ENCODE results near the gene SEMA4B.
"Not testable (repeated sequence)": the region's sequence is repeated elsewhere in the genome, so short reads cannot be mapped to it uniquely, and the experiment has no call there.

Gene SEMA4B

GRCh38 chr15:90201130-90201943, at the start of gene SEMA4B:
SEMA4B (plus strand) TSS chr15:90201330; CDS start chr15:90201579, 249 bp downstream.
- peak in 2 of 3 experiments; percentile 50 to 52 for DNase-seq (ENCODE audit: low read depth in 2 of 3, low spot score in 2 of 3)

DNA sequence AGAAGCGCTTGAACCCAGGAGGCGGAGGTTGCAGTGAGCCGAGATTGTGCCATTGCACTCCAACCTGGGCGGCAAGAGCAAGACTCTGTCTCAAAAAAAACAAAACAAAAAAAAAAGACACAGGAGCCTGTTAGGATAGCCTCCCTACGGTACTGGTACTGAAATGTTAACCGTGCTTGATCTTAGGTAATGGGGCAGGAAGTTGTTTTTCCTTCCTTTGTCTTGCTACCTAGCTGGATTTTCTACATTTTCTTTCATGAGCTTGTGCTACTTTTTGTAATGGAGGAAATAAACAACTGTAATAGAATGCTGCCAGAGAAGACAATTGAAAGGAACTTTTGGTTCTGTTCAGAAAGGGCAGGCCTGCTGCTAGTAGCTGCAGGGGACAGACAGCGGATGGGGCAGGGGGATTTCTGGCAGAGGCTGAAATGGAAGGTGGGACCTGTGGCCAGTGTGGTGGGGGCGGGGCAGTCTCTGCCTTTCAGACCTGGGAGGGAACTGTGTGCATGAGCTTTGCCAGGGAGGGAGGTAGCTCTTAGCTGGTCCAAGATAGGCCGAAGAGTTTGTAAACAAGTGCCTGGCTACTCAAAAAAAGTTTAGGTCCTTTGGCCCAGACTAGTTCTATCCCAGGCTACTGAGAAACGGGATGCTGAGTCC, 49.0 kb upstream of the SEMA4B start:
- DNase-seq (ENCODE audit: low read depth in 2 of 3, low spot score in 2 of 3): no peak

GRCh38 chr15:90153658-90154057, 47.5 kb upstream of the SEMA4B start:
- DNase-seq (ENCODE audit: low read depth in 2 of 3, low spot score in 2 of 3): no peak

DNA sequence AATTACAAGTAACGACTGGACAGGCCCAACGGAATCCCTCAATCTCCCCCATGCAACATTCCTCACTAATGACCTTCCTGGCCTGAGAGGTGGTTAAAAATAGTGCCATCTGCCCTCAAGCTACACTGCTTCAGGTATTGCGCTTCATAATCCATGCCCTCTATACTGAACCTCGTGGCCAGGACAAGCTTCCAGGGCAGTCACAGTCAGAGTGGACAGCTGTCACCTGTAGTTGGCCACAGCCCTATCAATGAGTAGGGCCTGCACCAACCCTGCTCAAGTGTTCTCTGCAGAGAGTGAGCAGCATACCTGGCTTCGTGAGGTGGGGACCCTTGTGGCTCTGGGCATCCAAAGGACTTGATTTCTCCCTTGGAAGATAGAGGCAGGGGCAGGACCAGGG, 46.9 kb upstream of the SEMA4B start:
- no peak for DNase-seq (ENCODE audit: low read depth in 2 of 3, low spot score in 2 of 3)

DNA sequence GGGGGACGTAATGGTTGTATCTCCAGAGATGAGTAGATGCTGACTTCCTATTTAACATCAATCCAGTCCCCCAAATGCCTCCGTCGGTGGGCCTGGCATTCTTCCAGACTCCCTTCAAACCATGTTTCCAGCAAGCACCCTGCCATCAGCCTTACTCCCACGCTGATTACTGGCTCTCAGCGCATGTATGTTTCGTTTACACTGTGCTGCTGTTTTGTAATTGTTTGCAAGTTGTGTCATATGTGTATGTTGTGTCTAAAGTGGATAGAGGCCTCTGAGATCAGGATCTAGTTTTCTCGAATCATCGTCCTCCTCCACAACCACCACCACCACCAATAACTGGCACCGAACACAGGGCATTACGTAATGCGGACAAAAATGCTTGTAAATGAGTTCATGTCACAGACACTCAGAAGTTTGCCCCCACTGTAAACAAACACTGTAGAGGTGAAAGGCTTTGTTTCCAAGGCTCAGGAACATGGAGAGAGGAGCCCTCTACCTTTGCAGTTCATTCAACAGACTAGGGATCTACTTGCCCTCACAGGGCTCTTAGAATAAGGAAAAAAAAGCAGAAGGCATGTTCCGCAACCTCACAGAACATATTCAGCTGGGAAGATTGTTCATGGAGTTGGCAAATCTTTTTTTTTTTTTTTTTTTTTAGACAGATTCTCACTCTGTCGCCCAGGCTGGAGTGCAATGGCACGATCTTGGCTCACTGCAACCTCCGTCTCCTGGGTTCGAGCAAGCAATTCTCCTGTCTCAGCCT, 46.1 kb upstream of the SEMA4B start:
- DNase-seq (ENCODE audit: low read depth in 2 of 3, low spot score in 2 of 3): no peak

- DNase-seq (ENCODE audit: low read depth in 2 of 3, low spot score in 2 of 3): no peak
Observed at GRCh38 chr15:90159213-90159612, 41.9 kb upstream of the SEMA4B start.

DNA sequence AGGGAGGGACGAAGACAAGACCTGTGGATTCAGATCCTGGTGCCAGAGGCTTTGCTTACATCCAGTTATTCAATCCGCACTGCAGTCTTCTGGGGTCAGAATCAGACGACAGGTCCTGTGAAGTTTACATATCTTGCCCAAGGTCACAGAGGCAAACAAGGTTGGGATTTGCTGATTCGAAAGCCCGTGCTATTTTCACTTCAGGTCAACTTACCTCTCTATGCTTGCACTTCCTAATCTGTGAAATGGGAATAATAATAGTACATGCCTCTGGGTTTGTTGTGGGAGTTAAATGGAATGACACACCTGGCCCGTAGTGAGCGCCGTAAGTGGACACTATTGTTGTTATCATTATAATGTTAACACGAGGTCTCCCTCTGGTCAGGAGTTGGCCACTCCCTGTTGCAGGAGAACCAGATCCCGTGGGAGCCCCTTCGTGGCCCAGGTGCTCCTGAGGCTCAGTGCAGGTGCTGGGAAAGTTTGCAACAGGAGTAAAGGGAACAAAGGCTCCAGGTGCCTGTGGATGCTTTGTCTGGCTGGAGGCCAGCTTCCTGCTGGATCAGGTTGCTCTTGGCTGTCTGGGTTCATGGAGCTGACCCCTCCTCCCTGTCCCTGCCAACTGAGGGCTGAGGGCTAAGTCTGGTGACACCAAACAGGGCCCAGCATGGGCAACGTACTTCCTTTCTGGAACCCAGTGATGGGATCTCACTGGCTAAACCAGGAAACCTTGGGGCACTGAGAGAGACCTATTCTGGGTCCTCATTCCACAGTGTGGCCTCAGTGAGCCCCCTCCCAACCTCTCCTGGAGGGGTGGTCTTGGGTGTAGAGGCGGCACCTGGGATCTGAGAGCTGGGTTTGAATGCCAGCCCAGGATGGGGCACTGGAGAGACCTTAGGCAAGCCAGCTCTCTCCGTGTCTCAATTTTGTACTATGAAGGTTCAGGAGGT, 40.1 kb upstream of the SEMA4B start:
- DNase-seq (ENCODE audit: low read depth in 2 of 3, low spot score in 2 of 3): no peak

DNA sequence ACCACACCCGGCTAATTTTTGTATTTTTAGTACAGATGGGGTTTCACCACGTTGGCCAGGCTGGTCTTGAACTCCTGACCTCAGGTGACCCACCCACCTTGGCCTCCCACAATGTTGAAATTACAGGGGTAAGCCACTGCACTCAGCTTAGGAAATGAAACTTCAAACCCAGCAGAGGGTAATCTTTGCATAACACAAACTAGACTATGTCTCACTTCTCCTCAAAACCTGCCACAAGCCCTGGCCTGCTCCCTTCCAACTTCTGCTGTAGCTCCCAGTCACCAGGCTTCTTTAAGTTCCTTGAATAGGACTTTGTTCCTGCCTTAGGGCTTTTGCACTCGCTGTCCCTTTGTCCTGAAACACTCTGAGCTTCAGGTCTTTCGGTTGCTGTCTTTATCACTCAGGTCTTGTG, 39.2 kb upstream of the SEMA4B start:
- no peak for DNase-seq (ENCODE audit: low read depth in 2 of 3, low spot score in 2 of 3)

DNA sequence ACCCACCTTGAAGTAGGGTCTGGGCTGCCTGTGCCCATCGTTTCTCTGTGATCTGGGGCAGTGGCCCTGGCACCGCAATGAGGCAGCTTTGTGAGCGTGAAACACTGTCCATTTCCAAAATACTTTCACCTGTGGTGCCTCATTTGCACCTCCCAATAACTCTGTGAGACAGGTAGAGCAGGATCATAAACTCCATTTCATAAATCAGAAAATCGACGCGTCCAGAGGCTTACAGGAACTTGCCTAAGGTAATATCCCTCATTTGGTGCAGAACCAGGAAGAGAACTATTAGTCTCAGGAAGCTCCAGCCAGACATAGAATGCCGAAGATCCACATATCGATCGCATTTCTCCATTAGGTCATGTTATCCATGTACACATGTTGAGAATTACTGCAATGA, 38.2 kb upstream of the SEMA4B start:
- no peak for DNase-seq (ENCODE audit: low read depth in 2 of 3, low spot score in 2 of 3)

DNA sequence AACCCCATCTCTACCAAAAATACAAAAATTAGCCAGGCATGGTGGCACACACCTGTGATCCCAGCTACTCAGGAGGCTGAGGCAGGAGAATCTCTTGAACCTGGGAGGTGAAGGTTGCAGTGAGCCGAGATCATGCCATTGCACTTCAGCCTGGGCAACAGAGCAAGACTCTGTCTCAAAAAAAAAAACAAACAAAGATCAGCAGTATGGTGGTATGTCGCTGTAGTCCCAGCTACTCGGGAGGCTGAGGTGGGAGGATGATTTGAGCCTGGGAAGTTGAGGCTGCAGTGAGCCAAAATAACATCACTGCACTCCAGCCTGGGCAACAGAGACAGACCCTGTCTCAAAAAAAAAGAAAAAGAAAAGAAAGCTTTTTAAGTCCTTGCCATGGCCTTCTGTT, 36.9 kb upstream of the SEMA4B start:
- not testable (repeated sequence) for DNase-seq (ENCODE audit: low read depth in 2 of 3, low spot score in 2 of 3)

DNA sequence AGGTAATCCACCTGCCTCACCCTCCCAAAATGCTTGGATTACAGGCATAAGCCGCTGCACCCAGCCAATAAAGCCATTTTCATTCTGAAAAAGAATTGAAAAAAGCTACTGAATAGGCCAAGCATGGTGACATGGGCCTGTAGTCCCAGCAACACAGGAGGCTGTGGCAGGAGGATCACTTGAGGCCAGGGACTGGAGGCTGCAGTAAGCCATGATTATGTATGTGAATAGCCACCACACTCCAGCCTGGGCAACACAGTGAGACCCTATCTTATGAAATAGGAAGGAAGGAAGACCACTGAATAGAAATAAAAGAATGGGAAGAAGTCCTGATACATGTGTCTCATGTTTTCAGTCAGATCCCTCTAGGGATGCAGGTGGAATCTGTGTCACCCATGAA, 36.0 kb upstream of the SEMA4B start:
- DNase-seq (ENCODE audit: low read depth in 2 of 3, low spot score in 2 of 3): no peak

DNA sequence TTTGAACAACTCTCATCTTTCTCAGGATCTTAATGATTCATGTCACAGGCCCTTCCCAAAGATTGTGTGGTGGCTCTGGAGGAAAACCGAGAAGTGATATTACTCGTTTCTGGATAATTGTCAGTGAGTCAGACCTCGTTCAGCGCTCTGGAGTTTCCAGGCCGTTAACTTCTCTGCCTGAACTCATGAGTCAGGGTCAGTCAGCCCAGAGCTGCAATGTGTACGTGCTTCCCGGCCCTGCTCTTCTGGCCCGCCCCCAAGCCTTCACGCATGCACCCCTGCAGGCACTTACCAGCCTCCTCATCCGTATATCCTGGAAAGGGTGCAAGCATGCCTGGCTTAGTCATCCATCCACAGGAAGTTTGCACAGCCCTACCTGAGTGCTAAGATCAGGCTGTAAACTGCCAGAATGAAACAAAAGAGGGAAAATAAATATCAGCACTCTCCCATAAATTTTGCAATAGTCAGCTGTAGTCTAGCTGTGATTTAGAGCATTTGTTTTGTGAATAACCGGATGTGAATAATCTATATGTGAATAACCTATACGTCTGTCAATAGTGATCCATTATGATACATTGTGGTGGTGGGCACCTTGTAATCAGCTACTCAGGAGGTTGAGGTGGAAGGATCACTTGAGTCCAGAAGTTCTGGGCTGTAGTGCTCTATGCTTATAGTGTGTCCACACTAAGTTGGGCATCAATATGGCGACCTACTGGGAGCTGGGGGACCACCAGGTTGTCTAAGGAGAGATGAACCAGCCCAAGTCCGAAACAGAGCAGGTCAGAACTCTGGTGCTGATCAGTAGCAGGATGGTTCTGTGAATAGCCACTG, 35.3 kb upstream of the SEMA4B start:
- DNase-seq (ENCODE audit: low read depth in 2 of 3, low spot score in 2 of 3): peak in 2 of 3 experiments; percentile 27 to 28

- DNase-seq (ENCODE audit: low read depth in 2 of 3, low spot score in 2 of 3): no peak
Observed at GRCh38 chr15:90167121-90167520, 34.0 kb upstream of the SEMA4B start.

- DNase-seq (ENCODE audit: low read depth in 2 of 3, low spot score in 2 of 3): no peak
Observed at GRCh38 chr15:90171623-90172022, 29.5 kb upstream of the SEMA4B start.

DNA sequence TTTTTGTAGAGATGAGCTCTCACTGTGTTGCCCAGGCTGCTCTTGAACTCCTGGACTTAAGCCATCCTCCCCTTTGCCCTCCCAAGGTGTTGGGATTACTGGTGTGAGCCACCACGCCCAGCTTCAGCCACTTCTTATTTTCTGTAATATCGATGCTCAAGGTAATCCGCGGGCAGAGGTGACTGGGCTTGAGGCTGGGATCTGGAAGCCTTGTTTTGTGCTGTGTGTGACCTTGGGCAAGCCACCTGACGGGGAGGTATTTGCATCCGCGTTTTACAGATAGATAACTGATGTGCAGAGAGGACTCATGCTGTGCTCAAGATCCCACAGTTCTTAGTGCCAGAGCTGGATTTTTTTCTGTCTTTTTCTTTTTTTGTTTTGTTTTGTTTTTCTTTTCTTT, 27.8 kb upstream of the SEMA4B start:
- no peak for DNase-seq (ENCODE audit: low read depth in 2 of 3, low spot score in 2 of 3)

DNA sequence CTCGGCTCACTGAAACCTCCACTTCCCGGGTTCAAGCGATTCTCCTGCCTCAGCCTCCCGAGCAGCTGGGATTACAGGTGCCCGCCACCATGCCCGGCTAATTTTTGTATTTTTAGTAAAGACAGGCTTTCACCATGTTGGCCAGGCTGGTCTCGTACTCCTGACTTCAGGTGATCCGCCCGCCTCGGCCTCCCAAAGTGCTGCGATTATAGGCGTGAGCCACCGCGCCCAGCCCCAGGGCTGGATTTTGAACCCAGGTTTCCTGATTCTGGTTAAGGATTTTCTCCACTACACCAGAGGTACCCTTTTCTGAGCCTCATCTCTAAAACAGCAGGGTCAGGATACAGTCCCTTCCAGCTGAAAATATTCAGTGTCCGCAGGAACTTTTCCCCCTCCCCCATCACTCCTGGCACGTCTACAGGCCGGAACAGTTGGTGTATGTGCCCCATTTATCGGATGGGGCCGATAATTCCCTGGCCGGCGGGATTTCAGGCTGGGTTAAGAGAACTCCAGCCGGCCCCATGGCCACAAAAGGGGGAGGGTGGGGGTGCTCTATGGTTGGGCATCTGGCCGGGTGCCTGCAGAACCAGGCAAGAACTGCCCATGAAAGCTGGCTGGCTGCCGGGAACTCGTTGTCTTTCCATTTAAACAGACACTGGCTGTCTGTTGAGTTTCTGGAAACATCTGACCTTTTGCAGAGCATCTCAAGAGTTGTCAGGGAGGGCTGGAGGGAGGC, 26.8 kb upstream of the SEMA4B start:
- DNase-seq (ENCODE audit: low read depth in 2 of 3, low spot score in 2 of 3): no peak

DNA sequence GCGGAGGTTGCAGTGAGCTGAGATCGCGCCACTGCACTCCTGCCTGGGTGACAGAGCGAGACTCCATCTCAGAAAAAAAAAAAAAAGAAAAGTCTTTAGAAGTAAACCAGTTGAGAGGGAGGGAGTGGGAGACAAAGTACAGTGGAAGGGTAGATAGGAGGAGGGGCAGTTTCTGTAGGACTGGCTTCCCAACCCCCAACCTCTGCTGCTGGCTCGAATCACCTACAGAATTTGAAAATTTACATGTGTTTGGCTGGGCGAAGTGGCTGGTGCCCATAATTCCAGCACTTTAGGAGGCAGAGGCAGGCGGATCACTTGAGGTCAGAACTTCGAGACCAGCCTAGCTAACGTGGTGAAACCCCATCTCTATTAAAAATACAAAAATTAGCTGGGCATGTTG, 24.1 kb upstream of the SEMA4B start:
- no peak for DNase-seq (ENCODE audit: low read depth in 2 of 3, low spot score in 2 of 3)

GRCh38 chr15:90178468-90179435, 22.4 kb upstream of the SEMA4B start:
- DNase-seq (ENCODE audit: low read depth in 2 of 3, low spot score in 2 of 3): no peak
